CD14-positive monocyte (primary cell): ENCODE data around the gene ROBO3. TPM values are rescaled to one million over a fixed set of nuclear protein-coding genes. Genes with fewer than 3 reads are reported as not detected.

ENCODE experiments used
- DNase-seq, 3 donors: peaks; one replicate each; pipeline ENCODE4 v3.0.0-alpha.2; 2011 to 2022
- H2AFZ ChIP-seq: 2 replicates; pipeline ENCODE4 v1.6.0; 2012; ENCODE audit warnings: mild to moderate bottlenecking, low read depth, low read length, inconsistent platforms; ENCODE audit not compliant: insufficient read depth, poor library complexity, severe bottlenecking
- H3K27ac ChIP-seq, 2 donors: 1 replicate in 1 of 2; 2 replicates in 1 of 2; pipeline ENCODE4 v1.5.1; 2012 to 2013; ENCODE audit warnings: low read length in 2 of 2, control low read depth in 1 of 2, inconsistent platforms in 1 of 2, low read depth in 1 of 2, mild to moderate bottlenecking in 1 of 2
- H3K27me3 ChIP-seq, 2 donors: one replicate each; pipeline versions ENCODE4 v1.6.0 to v1.6.1; 2011 to 2013; ENCODE audit warnings: low read length in 2 of 2; ENCODE audit not compliant: control insufficient read depth in 2 of 2, insufficient read depth in 2 of 2
- H3K36me3 ChIP-seq, 2 donors: replicated peaks in 1 of 2; 1 replicate in 1 of 2; 2 replicates in 1 of 2; pipeline versions ENCODE4 v1.5.1 to v1.6.1; 2012 to 2013; ENCODE audit warnings: low read length in 2 of 2, control low read depth in 1 of 2, inconsistent platforms in 1 of 2, mild to moderate bottlenecking in 1 of 2; ENCODE audit not compliant: insufficient read depth in 2 of 2, control insufficient read depth in 1 of 2
- H3K4me1 ChIP-seq, 2 donors: 1 replicate in 1 of 2; 2 replicates in 1 of 2; pipeline versions ENCODE4 v1.5.1 to v1.6.1; 2012 to 2013; ENCODE audit warnings: low read length in 2 of 2, control low read depth in 1 of 2, inconsistent platforms in 1 of 2, mild to moderate bottlenecking in 1 of 2, moderate library complexity in 1 of 2; ENCODE audit not compliant: insufficient read depth in 2 of 2, control insufficient read depth in 1 of 2
- H3K4me2 ChIP-seq: replicated peaks from 2 replicates; pipeline ENCODE3; 2012; ENCODE audit warnings: low read length, moderate library complexity, mild to moderate bottlenecking; ENCODE audit not compliant: poor library complexity, severe bottlenecking; ENCODE audit errors: extremely low read depth
- H3K4me3 ChIP-seq, 3 experiments: fragments of 200-600 bp in 1 of 3; sonication (generic) in 1 of 3; replicated peaks in 1 of 3; 1 replicate in 2 of 3; 2 replicates in 1 of 3; pipeline ENCODE4 v1.5.1; 2011 to 2013; ENCODE audit warnings: low read length in 3 of 3, mild to moderate bottlenecking in 3 of 3, control low read depth in 2 of 3, low read depth in 2 of 3, inconsistent platforms in 1 of 3, moderate library complexity in 1 of 3
- H3K79me2 ChIP-seq: 2 replicates; pipeline ENCODE4 v1.6.0; 2012; ENCODE audit warnings: mild to moderate bottlenecking, control low read depth, inconsistent platforms, low read length, moderate library complexity; ENCODE audit not compliant: insufficient read depth
- H3K9ac ChIP-seq: 2 replicates; pipeline ENCODE4 v1.6.0; 2017; ENCODE audit warnings: low read length, mild to moderate bottlenecking; ENCODE audit not compliant: insufficient read depth, poor library complexity, severe bottlenecking
- H3K9me3 ChIP-seq, 2 donors: replicated peaks in 1 of 2; 1 replicate in 1 of 2; 2 replicates in 1 of 2; pipeline versions ENCODE4 v1.5.1 to v1.6.1; 2012 to 2013; ENCODE audit warnings: low read length in 2 of 2, control low read depth in 1 of 2; ENCODE audit not compliant: control insufficient read depth in 1 of 2, insufficient read depth in 1 of 2
- H4K20me1 ChIP-seq: 2 replicates; pipeline ENCODE4 v1.6.0; 2012; ENCODE audit warnings: mild to moderate bottlenecking, low read length, control low read depth, moderate library complexity; ENCODE audit not compliant: insufficient read depth
- H3K27ac Mint-ChIP-seq, 7 donors: one replicate each; pipeline ENCODE4 v1.8.0; 2020; ENCODE audit warnings: mild to moderate bottlenecking in 7 of 7, mixed read lengths in 7 of 7, moderate library complexity in 6 of 7, inconsistent platforms in 2 of 7
- H3K27me3 Mint-ChIP-seq, 3 donors: one replicate each; pipeline ENCODE4 v1.8.0; 2021 to 2022; ENCODE audit warnings: low read depth in 3 of 3, mild to moderate bottlenecking in 3 of 3, mixed read lengths in 3 of 3, moderate library complexity in 3 of 3, inconsistent platforms in 1 of 3
- H3K36me3 Mint-ChIP-seq, 2 donors: one replicate each; pipeline ENCODE4 v1.8.0; 2020; ENCODE audit warnings: mixed read lengths in 2 of 2, inconsistent platforms in 1 of 2, mild to moderate bottlenecking in 1 of 2
- H3K4me1 Mint-ChIP-seq: one replicate; pipeline ENCODE4 v1.8.0; 2020; ENCODE audit warnings: mild to moderate bottlenecking, mixed read lengths
- H3K4me3 Mint-ChIP-seq, 2 donors: one replicate each; pipeline ENCODE4 v1.8.0; 2020; ENCODE audit warnings: mild to moderate bottlenecking in 2 of 2, mixed read lengths in 2 of 2, moderate library complexity in 1 of 2
- H3K9me3 Mint-ChIP-seq, 7 donors: one replicate each; pipeline ENCODE4 v1.8.0; 2020 to 2022; ENCODE audit warnings: mixed read lengths in 7 of 7, mild to moderate bottlenecking in 6 of 7, moderate library complexity in 6 of 7, inconsistent platforms in 2 of 7
- WGBS: methylation state at CpG from one replicate; pipeline ENCODE4 v1.1.5; 2013; ENCODE audit warnings: missing lambda C conversion rate; ENCODE audit not compliant: insufficient coverage; 5-methylcytosine and 5-hydroxymethylcytosine counted together
- intact Hi-C, 2 donors: fragments of 100-400 bp; cut with micrococcal nuclease; formaldehyde crosslinking; loops; one replicate each; pipeline versions ENCODE4 v1.15.0 to v1.15.1; 2023
- polyA plus RNA-seq, 3 donors: library from polyadenylated mRNA; depleted of rRNA in 1 of 3; unstranded in 2 of 3; stranded (reverse) in 1 of 3; fragments of 300-500 nt in 2 of 3; fragments of >200 nt in 1 of 3; fragmentation: Illumina TruSeq in 2 of 3; gene quantifications; 1 replicate in 2 of 3; 2 replicates in 1 of 3; pipeline ENCODE4 v1.2.3, GENCODE V29; 2012 to 2021
- TF ChIP-seq, protein P1 (sequence below): fragments of 200-600 bp; IDR thresholded peaks from one replicate; pipeline ENCODE4 v1.8.0; 2022; ENCODE audit warnings: antibody characterized with exemption, mild to moderate bottlenecking

The ROBO3 gene
- polyA plus RNA-seq, 3 donors, result 0.39 to 11.6 (median 0.81) TPM

DNA sequence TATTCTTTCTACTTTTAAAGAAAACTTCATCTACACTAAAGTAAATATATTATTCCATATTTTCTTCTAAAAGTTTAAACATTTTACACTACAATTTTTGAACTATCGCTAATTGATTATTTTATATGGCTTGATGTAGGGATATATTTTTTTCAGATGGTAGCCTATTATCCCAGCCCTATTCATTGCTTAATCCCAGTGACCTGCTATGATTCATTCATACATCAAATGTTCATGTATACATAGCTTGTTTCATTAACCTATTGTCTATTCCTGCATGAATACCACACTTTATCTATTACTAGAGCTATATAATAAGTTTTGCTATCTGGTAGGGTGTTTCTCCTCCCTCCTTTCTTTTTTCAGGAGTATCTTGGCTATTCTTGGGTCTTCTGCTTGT, 37.4 kb downstream of the ROBO3 start:
- H3K9me3 ChIP-seq, result no peaks in the 10 kb centered on the region
- no CpG with 5 or more reads among the region's 1 CpG for WGBS

DNA sequence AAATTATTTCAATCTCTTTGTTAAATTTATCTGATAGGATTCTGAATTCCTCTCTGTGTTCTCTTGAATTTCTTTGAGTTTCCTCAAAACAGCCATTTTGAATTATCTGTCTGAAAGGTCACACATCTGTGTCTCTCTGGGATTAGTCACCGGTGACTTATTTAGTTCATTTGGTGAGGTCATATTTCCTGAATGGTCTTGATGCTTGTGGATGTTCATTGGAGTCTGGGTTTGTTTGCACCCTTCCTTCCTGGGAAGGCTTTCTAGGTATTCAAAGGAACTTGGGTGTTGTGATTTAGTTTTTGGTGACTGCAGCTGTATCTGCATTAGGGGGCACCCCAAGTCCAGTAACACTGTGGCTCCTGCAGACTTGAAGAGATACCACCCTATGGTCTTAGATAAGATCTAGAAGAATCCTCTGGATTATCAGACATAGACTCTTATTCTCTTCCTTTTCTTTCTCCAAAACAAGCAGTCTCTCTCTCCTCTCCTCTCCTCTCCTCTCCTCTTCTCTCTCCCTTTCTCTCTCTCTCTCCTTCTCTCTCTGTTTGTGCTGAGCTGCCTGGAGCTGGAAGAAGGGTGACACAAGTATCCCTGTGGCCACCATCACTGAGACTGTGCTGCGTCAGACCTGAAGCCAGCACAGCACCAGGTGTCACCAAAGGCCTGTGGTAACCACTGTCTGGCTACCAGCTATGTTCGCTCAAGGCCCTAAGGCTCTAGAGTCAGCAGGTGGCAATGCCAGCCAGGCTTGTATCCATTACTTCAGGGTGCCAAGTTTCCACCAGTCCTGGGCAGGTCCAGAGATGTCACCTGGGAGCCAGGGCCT, 50.5 kb downstream of the ROBO3 start:
- intact Hi-C loops, result no loop called here
- Mint-ChIP-seq H3K27me3 (peaks cover 7 to 10% (median 9%) of the 10 kb centered on the region in 3 donors), H3K4me3 (no peak overlapping the region), H3K9me3 (peaks cover 6 to 24% (median 13%) of the 10 kb centered on the region in 7 donors), H3K27ac (peak overlapping the region in 2 of 7 donors; percentile 1 to 37), H3K36me3 (no peaks in the 10 kb centered on the region), H3K4me1 (peaks cover 25% of the 10 kb centered on the region)
- H3K36me3 ChIP-seq, result no peaks in the 10 kb centered on the region
- no peak overlapping the region for H2AFZ ChIP-seq
- H4K20me1 ChIP-seq, result no peaks in the 10 kb centered on the region
- H3K27ac ChIP-seq, result no peak overlapping the region
- no peak for DNase-seq
- H3K4me2 ChIP-seq, result no peak overlapping the region
- TF ChIP-seq, protein P1, sequence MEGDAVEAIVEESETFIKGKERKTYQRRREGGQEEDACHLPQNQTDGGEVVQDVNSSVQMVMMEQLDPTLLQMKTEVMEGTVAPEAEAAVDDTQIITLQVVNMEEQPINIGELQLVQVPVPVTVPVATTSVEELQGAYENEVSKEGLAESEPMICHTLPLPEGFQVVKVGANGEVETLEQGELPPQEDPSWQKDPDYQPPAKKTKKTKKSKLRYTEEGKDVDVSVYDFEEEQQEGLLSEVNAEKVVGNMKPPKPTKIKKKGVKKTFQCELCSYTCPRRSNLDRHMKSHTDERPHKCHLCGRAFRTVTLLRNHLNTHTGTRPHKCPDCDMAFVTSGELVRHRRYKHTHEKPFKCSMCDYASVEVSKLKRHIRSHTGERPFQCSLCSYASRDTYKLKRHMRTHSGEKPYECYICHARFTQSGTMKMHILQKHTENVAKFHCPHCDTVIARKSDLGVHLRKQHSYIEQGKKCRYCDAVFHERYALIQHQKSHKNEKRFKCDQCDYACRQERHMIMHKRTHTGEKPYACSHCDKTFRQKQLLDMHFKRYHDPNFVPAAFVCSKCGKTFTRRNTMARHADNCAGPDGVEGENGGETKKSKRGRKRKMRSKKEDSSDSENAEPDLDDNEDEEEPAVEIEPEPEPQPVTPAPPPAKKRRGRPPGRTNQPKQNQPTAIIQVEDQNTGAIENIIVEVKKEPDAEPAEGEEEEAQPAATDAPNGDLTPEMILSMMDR, result no peak
- H3K79me2 ChIP-seq, result no peaks in the 10 kb centered on the region
- 93% methylated on average over 3 of the region's 3 CpGs for WGBS
- H3K27me3 ChIP-seq, result peaks cover 0 to 3% of the 10 kb centered on the region in 2 donors
- peaks cover 8 to 12% of the 10 kb centered on the region in 2 donors for H3K9me3 ChIP-seq
- no peak overlapping the region for H3K4me3 ChIP-seq
- peaks cover 0 to 2% of the 10 kb centered on the region in 2 donors for H3K4me1 ChIP-seq
- H3K9ac ChIP-seq, result no peak overlapping the region

More for the DNA sequence above, 37.4 kb downstream of the ROBO3 start:
- no peaks in the 10 kb centered on the region for H3K36me3 Mint-ChIP-seq
- Histone ChIP-seq H3K4me2 (no peak overlapping the region), H4K20me1 (no peaks in the 10 kb centered on the region), H2AFZ (no peak overlapping the region), H3K36me3 (no peaks in the 10 kb centered on the region), H3K79me2 (no peaks in the 10 kb centered on the region), H3K4me1 (peaks cover 9 to 12% of the 10 kb centered on the region in 2 donors), H3K4me3 (no peak overlapping the region), H3K27me3 (peaks cover 0 to 2% of the 10 kb centered on the region in 2 donors), H3K27ac (no peak overlapping the region), H3K9ac (no peak overlapping the region)
- TF ChIP-seq, protein P1, result no peak
- peaks cover 0 to 3% (median 0%) of the 10 kb centered on the region in 7 donors for H3K9me3 Mint-ChIP-seq
- H3K4me3 Mint-ChIP-seq, result no peak overlapping the region
- DNase-seq, result no peak
- H3K27ac Mint-ChIP-seq, result no peak overlapping the region
- peaks cover 14% of the 10 kb centered on the region for H3K4me1 Mint-ChIP-seq
- H3K27me3 Mint-ChIP-seq, result peaks cover 0 to 12% (median 2%) of the 10 kb centered on the region in 3 donors
- intact Hi-C loops, result no loop called here
